Heart left ventricle (tissue), 13 donors: ENCODE measurements around the gene TERT.

Experiments used
- POLR2A ChIP-seq, 2 donors: fragments of 450-650 bp; IDR thresholded peaks; one replicate each; pipeline ENCODE4 v1.6.1; 2017; ENCODE audit warnings: antibody characterized with exemption in 2 of 2, mild to moderate bottlenecking in 2 of 2, moderate library complexity in 2 of 2
- TF ChIP-seq, protein P1 (sequence below), 12 donors: fragments of 200-600 bp; sonication (generic) in 4 of 12; IDR thresholded peaks; one replicate each; pipeline versions ENCODE4 v1.5.0 to v1.8.0; 2018 to 2022; ENCODE audit warnings: antibody characterized with exemption in 12 of 12, mild to moderate bottlenecking in 5 of 12
- donor health status: ischemic (EF 13 %, LVEDD 7.1; RV severe dilation, severe dysfunction).
- donor health status: DM: no; HTN: yes; CAD: no.
- donor health status: DM: no; HTN: no; CAD: no.
- donor health status: ischemic (EF 25% LVEDD 6.9; RV normal size, moderate dysfunction).
- donor health status: ischemic (EF 25% LVEDD 5.7; RV mildly dilated, moderate dysfunction).
- donor health status: ischemic (EF 35%, LVEDD 5.7; RV mildly dilated, moderate dysfunction).
- donor health status: nonischemic (EF 11% LVEDD 7.7; RV severe dilation, severe dysfunction).
- donor health status: DM: yes; HTN: yes; CAD: no.
- donor health status: PGD.
- donor health status: ischemic (EF 29% LVEDD 5.4; RV normal size, mild dysfunction).
- donor health status: nonischemic (EF 23%, LVEDD 6.1; RV moderate dilation, normal function).

DNA sequence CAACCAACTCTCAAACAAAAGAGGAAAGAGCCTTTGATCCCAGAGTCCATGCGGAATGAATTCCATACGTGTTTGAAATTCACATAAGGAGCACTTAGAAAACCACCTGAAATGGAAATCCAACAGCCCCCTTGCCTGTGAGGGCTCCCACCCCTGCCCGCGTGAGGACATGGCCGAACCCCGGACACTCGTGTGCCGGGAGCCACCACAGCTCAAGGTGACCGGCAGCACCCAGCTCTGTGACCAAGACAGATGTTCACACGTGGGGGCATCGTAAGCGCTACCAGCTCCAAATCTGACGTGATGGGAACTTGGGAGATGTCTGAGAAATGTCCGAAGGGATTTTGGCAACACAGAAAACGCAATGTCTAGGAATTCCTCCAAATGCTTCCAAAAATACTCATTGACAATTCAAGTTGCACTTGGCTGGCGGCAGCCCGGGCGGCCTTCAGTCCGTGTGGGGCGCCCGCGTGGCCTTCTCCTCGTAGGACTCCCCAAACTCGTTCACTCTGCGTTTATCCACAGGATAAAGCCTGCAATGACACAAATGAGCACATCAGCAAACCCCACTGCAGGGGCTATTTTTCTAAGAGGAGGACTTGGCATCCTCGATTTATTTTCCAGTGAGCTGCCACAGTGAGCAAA lies 23.2 kb upstream of the TERT start:
- TF ChIP-seq POLR2A (IDR thresholded peaks at IDR 0.05): no peak
- TF ChIP-seq, protein P1, sequence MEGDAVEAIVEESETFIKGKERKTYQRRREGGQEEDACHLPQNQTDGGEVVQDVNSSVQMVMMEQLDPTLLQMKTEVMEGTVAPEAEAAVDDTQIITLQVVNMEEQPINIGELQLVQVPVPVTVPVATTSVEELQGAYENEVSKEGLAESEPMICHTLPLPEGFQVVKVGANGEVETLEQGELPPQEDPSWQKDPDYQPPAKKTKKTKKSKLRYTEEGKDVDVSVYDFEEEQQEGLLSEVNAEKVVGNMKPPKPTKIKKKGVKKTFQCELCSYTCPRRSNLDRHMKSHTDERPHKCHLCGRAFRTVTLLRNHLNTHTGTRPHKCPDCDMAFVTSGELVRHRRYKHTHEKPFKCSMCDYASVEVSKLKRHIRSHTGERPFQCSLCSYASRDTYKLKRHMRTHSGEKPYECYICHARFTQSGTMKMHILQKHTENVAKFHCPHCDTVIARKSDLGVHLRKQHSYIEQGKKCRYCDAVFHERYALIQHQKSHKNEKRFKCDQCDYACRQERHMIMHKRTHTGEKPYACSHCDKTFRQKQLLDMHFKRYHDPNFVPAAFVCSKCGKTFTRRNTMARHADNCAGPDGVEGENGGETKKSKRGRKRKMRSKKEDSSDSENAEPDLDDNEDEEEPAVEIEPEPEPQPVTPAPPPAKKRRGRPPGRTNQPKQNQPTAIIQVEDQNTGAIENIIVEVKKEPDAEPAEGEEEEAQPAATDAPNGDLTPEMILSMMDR (IDR thresholded peaks at IDR 0.05): no peak
